B cell (primary cell): ENCODE results near the gene CDC42BPB.

Source experiments
- CTCF ChIP-seq: fragments of 200-600 bp; IDR thresholded peaks from one replicate; pipeline ENCODE4 v1.8.0; 2022; ENCODE audit warnings: antibody characterized with exemption, mild to moderate bottlenecking
- EZH2 ChIP-seq: IDR thresholded peaks from 2 replicates; pipeline ENCODE4 v1.6.1; 2012; ENCODE audit warnings: borderline replicate concordance, low read depth, mild to moderate bottlenecking, moderate library complexity, low read length; ENCODE audit not compliant: insufficient read depth, poor library complexity, severe bottlenecking

- TF ChIP-seq CTCF (no peak), EZH2 (no peak)
Observed at GRCh38 chr14:103070263-103070885, 13.0 kb upstream of the CDC42BPB start.
